Keratinocyte (primary cell): ENCODE results near the gene ZNF521. TPM values are rescaled to one million over a fixed set of nuclear protein-coding genes. Genes with fewer than 3 reads are reported as not detected.

ENCODE experiments used
- DNase-seq: peaks from one replicate; pipeline ENCODE4 v3.0.0-alpha.2; 2011; ENCODE audit warnings: low read depth, missing footprints, low spot score
- FAIRE-seq: peaks from 2 replicates; lab custom pipeline; 2011; peaks lifted over from hg19 to GRCh38; lab: Jason Lieb, UNC
- H2AFZ ChIP-seq: 2 replicates; pipeline ENCODE4 v1.6.0; 2012; ENCODE audit warnings: low read length, control low read depth, inconsistent platforms; ENCODE audit not compliant: control insufficient read depth
- H3K27ac ChIP-seq: 2 replicates; pipeline ENCODE4 v1.5.1; 2011; ENCODE audit warnings: low read length; ENCODE audit not compliant: control insufficient read depth, insufficient read depth
- H3K27me3 ChIP-seq: 3 replicates; pipeline ENCODE4 v1.6.0; 2011; ENCODE audit warnings: low read length; ENCODE audit not compliant: control insufficient read depth, insufficient read depth; ENCODE audit errors: extremely low read depth
- H3K36me3 ChIP-seq, 2 experiments: 2 replicates in 1 of 2; 3 replicates in 1 of 2; pipeline ENCODE4 v1.5.1; 2011; ENCODE audit warnings: low read length in 2 of 2, mild to moderate bottlenecking in 1 of 2; ENCODE audit not compliant: control insufficient read depth in 2 of 2, insufficient read depth in 2 of 2; ENCODE audit errors: extremely low read depth in 1 of 2
- H3K4me1 ChIP-seq: 3 replicates; pipeline ENCODE4 v1.5.1; 2011; ENCODE audit warnings: low read length; ENCODE audit not compliant: control insufficient read depth, insufficient read depth; ENCODE audit errors: extremely low read depth
- H3K4me2 ChIP-seq: 3 replicates; pipeline ENCODE4 v1.6.0; 2011; ENCODE audit warnings: low read depth, low read length; ENCODE audit not compliant: control insufficient read depth, insufficient read depth; ENCODE audit errors: extremely low read depth
- H3K4me3 ChIP-seq, 3 experiments: fragments of 200-600 bp in 1 of 3; sonication (generic) in 1 of 3; 2 replicates in 2 of 3; 3 replicates in 1 of 3; pipeline ENCODE4 v1.5.1; 2011 to 2016; ENCODE audit warnings: low read length in 3 of 3, mild to moderate bottlenecking in 3 of 3, control low read depth in 2 of 3, inconsistent platforms in 1 of 3, low read depth in 1 of 3, mixed read lengths in 1 of 3, mixed run types in 1 of 3, moderate library complexity in 1 of 3; ENCODE audit not compliant: control insufficient read depth in 2 of 3, insufficient read depth in 2 of 3; ENCODE audit errors: extremely low read depth in 1 of 3
- H3K79me2 ChIP-seq: 2 replicates; pipeline ENCODE4 v1.6.0; 2012; ENCODE audit warnings: low read length; ENCODE audit not compliant: control insufficient read depth, insufficient read depth
- H3K9ac ChIP-seq: 3 replicates; pipeline ENCODE4 v1.6.0; 2011; ENCODE audit warnings: low read length; ENCODE audit not compliant: control insufficient read depth, insufficient read depth; ENCODE audit errors: extremely low read depth
- H3K9me1 ChIP-seq: 3 replicates; pipeline ENCODE4 v1.6.0; 2011; ENCODE audit warnings: low read length; ENCODE audit not compliant: control insufficient read depth, insufficient read depth; ENCODE audit errors: extremely low read depth
- H3K9me3 ChIP-seq: 2 replicates; pipeline ENCODE4 v1.5.1; 2012; ENCODE audit warnings: low read depth, low read length; ENCODE audit not compliant: control insufficient read depth
- H4K20me1 ChIP-seq: 3 replicates; pipeline ENCODE4 v1.6.0; 2011; ENCODE audit warnings: low read length; ENCODE audit not compliant: control insufficient read depth, insufficient read depth; ENCODE audit errors: extremely low read depth
- CTCF ChIP-seq, 3 experiments: IDR thresholded peaks in 1 of 3; conservative IDR thresholded peaks in 1 of 3; optimal IDR thresholded peaks in 1 of 3; 2 replicates in 2 of 3; 3 replicates in 1 of 3; pipeline versions ENCODE3 to v1.5.1; 2011; ENCODE audit warnings: low read length in 3 of 3, mild to moderate bottlenecking in 3 of 3, moderate library complexity in 2 of 3, control low read depth in 1 of 3, inconsistent platforms in 1 of 3; ENCODE audit not compliant: insufficient read depth in 2 of 3; ENCODE audit errors: extremely low read depth in 1 of 3
- EZH2 ChIP-seq: IDR thresholded peaks from one replicate; pipeline ENCODE4 v1.6.1; 2012; ENCODE audit warnings: inconsistent platforms, mild to moderate bottlenecking, low read length, moderate library complexity
- dilution Hi-C: fragments of 300-500 bp; cut with MboI; formaldehyde crosslinking; loops from one replicate; pipeline ENCODE4 v1.7.0; 2020; ENCODE audit warnings: low sequenced_read_pairs; ENCODE audit not compliant: extremely low pct_ligation_motif_present
- polyA plus RNA-seq, 5 experiments: library from polyadenylated mRNA; depleted of rRNA in 3 of 5; stranded (reverse) in 3 of 5; stranded (forward) in 1 of 5; unstranded in 1 of 5; fragments of >200 nt; gene quantifications; 1 replicate in 1 of 5; 2 replicates in 3 of 5; 3 replicates in 1 of 5; pipeline versions ENCODE4 v1.2.1 to v1.2.3, GENCODE V29; 2011 to 2012; ENCODE audit warnings: missing spikeins in 2 of 5, low read depth in 1 of 5, low replicate concordance in 1 of 5

The ZNF521 gene
- polyA plus RNA-seq, 1 donor (not counting 4 experiments of a cell fraction or from before 2014, with no cell fraction given) = 0.07 TPM

GRCh38 chr18:25210622-25211021, 141.3 kb downstream of the ZNF521 start:
- H3K4me1 ChIP-seq = no peaks in the 10 kb centered on the region
- no peaks in the 10 kb centered on the region for H3K36me3 ChIP-seq
- TF ChIP-seq EZH2 = no peak
- no peak for TF ChIP-seq CTCF (optimal IDR thresholded peaks at IDR 0.05 in 1 of 3, IDR thresholded peaks at IDR 0.05 in 1 of 3, conservative IDR thresholded peaks at IDR 0.05 in 1 of 3; ENCODE audit: extremely low read depth in 1 of 3, insufficient read depth in 2 of 3, low read length in 3 of 3)

GRCh38 chr18:25192065-25192464, 159.9 kb downstream of the ZNF521 start:
- no peaks in the 10 kb centered on the region for H3K9me3 ChIP-seq
- H2AFZ ChIP-seq = no peak overlapping the region
- no peaks in the 10 kb centered on the region for H3K36me3 ChIP-seq
- dilution Hi-C loops = no loop called here
- no peak overlapping the region for H3K4me3 ChIP-seq
- no peak overlapping the region for H3K27ac ChIP-seq
- no peaks in the 10 kb centered on the region for H3K27me3 ChIP-seq
- no peak for DNase-seq
- no peak overlapping the region for H3K9ac ChIP-seq
- FAIRE-seq = no peak
- H3K4me1 ChIP-seq = no peaks in the 10 kb centered on the region
- no peak overlapping the region for H3K4me2 ChIP-seq
- no peaks in the 10 kb centered on the region for H3K9me1 ChIP-seq
- H4K20me1 ChIP-seq = no peaks in the 10 kb centered on the region
- H3K79me2 ChIP-seq = no peaks in the 10 kb centered on the region
- TF ChIP-seq EZH2 = no peak
- TF ChIP-seq CTCF (optimal IDR thresholded peaks at IDR 0.05 in 1 of 3, IDR thresholded peaks at IDR 0.05 in 1 of 3, conservative IDR thresholded peaks at IDR 0.05 in 1 of 3; ENCODE audit: extremely low read depth in 1 of 3, insufficient read depth in 2 of 3, low read length in 3 of 3) = no peak

More at GRCh38 chr18:25210622-25211021, 141.3 kb downstream of the ZNF521 start:
- no peak overlapping the region for H3K27ac ChIP-seq
- no peak overlapping the region for H3K4me2 ChIP-seq
- no peaks in the 10 kb centered on the region for H3K9me3 ChIP-seq
- H3K9me1 ChIP-seq = no peaks in the 10 kb centered on the region
- H3K79me2 ChIP-seq = no peaks in the 10 kb centered on the region
- H3K4me3 ChIP-seq = no peak overlapping the region
- no peaks in the 10 kb centered on the region for H4K20me1 ChIP-seq
- dilution Hi-C loops = no loop called here
- H2AFZ ChIP-seq = no peak overlapping the region
- no peaks in the 10 kb centered on the region for H3K27me3 ChIP-seq
- H3K9ac ChIP-seq = no peak overlapping the region
- DNase-seq (no peak), FAIRE-seq (no peak)
